ENCODE data around the gene KIR3DL3. TPM values are rescaled to one million over a fixed set of nuclear protein-coding genes. Genes with fewer than 3 reads are reported as not detected.
"Not testable (repeated sequence)": the region's sequence is repeated elsewhere in the genome, so short reads cannot be mapped to it uniquely, and the experiment has no call there.

Gene KIR3DL3
- polyA plus RNA-seq, 4 donors: not detected

GRCh38 chr19:54694648-54695047 lies 29.6 kb upstream of the KIR3DL3 start:
- DNase-seq (no peak), FAIRE-seq (no peak)
- 72 to 82% (median 75%) methylated on average over 5 of the region's 5 CpGs for WGBS, 3 donors
- H3K4me1 ChIP-seq (ENCODE audit: control insufficient read depth in 3 of 3, insufficient read depth in 2 of 3, low read depth in 1 of 3, low read length in 2 of 3): no peaks in the 10 kb centered on the region
- H3K36me3 ChIP-seq (ENCODE audit: control insufficient read depth in 3 of 3, insufficient read depth in 2 of 3, low read depth in 1 of 3, low read length in 3 of 3): no peaks in the 10 kb centered on the region
- no peak overlapping the region for H3K4me3 ChIP-seq (ENCODE audit: low read depth in 1 of 3, low read length in 3 of 3)
- H3K27me3 ChIP-seq (ENCODE audit: control insufficient read depth in 3 of 3, insufficient read depth in 3 of 3, low read length in 3 of 3): no peaks in the 10 kb centered on the region
- H3K27ac ChIP-seq (ENCODE audit: low read depth in 1 of 3, low read length in 2 of 3): no peak overlapping the region
- no peaks in the 10 kb centered on the region for H3K9me3 ChIP-seq (ENCODE audit: control insufficient read depth in 2 of 2, insufficient read depth in 1 of 2, low read depth in 1 of 2, low read length in 1 of 2)

- no peak overlapping the region for H3K4me3 ChIP-seq (ENCODE audit: low read depth in 1 of 3, low read length in 3 of 3)
- DNase-seq: no peak
- H3K27me3 ChIP-seq (ENCODE audit: control insufficient read depth in 3 of 3, insufficient read depth in 3 of 3, low read length in 3 of 3): no peaks in the 10 kb centered on the region
- H3K4me1 ChIP-seq (ENCODE audit: control insufficient read depth in 3 of 3, insufficient read depth in 2 of 3, low read depth in 1 of 3, low read length in 2 of 3): no peaks in the 10 kb centered on the region
- no peak for FAIRE-seq
- peaks cover 0 to 2% of the 10 kb centered on the region in 2 donors for H3K9me3 ChIP-seq (ENCODE audit: control insufficient read depth in 2 of 2, insufficient read depth in 1 of 2, low read depth in 1 of 2, low read length in 1 of 2)
- no peak overlapping the region for H3K27ac ChIP-seq (ENCODE audit: low read depth in 1 of 3, low read length in 2 of 3)
- H3K36me3 ChIP-seq (ENCODE audit: control insufficient read depth in 3 of 3, insufficient read depth in 2 of 3, low read depth in 1 of 3, low read length in 3 of 3): no peaks in the 10 kb centered on the region
- 53 to 69% (median 68%) methylated on average over 8 of the region's 8 CpGs for WGBS, 3 donors
Observed at GRCh38 chr19:54696117-54696548, 28.1 kb upstream of the KIR3DL3 start.

- DNase-seq: no peak
- no peak overlapping the region for H3K27ac ChIP-seq (ENCODE audit: low read depth in 1 of 3, low read length in 2 of 3)
- no peak overlapping the region for H3K4me3 ChIP-seq (ENCODE audit: low read depth in 1 of 3, low read length in 3 of 3)
- H3K36me3 ChIP-seq (ENCODE audit: control insufficient read depth in 3 of 3, insufficient read depth in 2 of 3, low read depth in 1 of 3, low read length in 3 of 3): no peaks in the 10 kb centered on the region
- WGBS, 3 donors: 22 to 29% (median 28%) methylated on average over 2 of the region's 2 CpGs
- no peaks in the 10 kb centered on the region for H3K4me1 ChIP-seq (ENCODE audit: control insufficient read depth in 3 of 3, insufficient read depth in 2 of 3, low read depth in 1 of 3, low read length in 2 of 3)
- H3K9me3 ChIP-seq (ENCODE audit: control insufficient read depth in 2 of 2, insufficient read depth in 1 of 2, low read depth in 1 of 2, low read length in 1 of 2): peaks cover 0 to 4% of the 10 kb centered on the region in 2 donors
- no peaks in the 10 kb centered on the region for H3K27me3 ChIP-seq (ENCODE audit: control insufficient read depth in 3 of 3, insufficient read depth in 3 of 3, low read length in 3 of 3)
- no peak for FAIRE-seq
Observed at GRCh38 chr19:54696766-54697165, 27.5 kb upstream of the KIR3DL3 start.

- FAIRE-seq; H3K27me3 ChIP-seq (ENCODE audit: control insufficient read depth in 3 of 3, insufficient read depth in 3 of 3, low read length in 3 of 3); H3K27ac ChIP-seq (ENCODE audit: low read depth in 1 of 3, low read length in 2 of 3); H3K4me3 ChIP-seq (ENCODE audit: low read depth in 1 of 3, low read length in 3 of 3); H3K4me1 ChIP-seq (ENCODE audit: control insufficient read depth in 3 of 3, insufficient read depth in 2 of 3, low read depth in 1 of 3, low read length in 2 of 3); H3K9me3 ChIP-seq (ENCODE audit: control insufficient read depth in 2 of 2, insufficient read depth in 1 of 2, low read depth in 1 of 2, low read length in 1 of 2); DNase-seq; H3K36me3 ChIP-seq (ENCODE audit: control insufficient read depth in 3 of 3, insufficient read depth in 2 of 3, low read depth in 1 of 3, low read length in 3 of 3): not testable (repeated sequence)
- WGBS, 3 donors: 74 to 81% (median 76%) methylated on average over 12 to 13 of the region's 13 CpGs
Observed at GRCh38 chr19:54697716-54698115, 26.5 kb upstream of the KIR3DL3 start.

- no peak overlapping the region for H3K4me3 ChIP-seq (ENCODE audit: low read depth in 1 of 3, low read length in 3 of 3)
- H3K36me3 ChIP-seq (ENCODE audit: control insufficient read depth in 3 of 3, insufficient read depth in 2 of 3, low read depth in 1 of 3, low read length in 3 of 3): no peaks in the 10 kb centered on the region
- FAIRE-seq: no peak
- peaks cover 0 to 29% of the 10 kb centered on the region in 2 donors for H3K9me3 ChIP-seq (ENCODE audit: control insufficient read depth in 2 of 2, insufficient read depth in 1 of 2, low read depth in 1 of 2, low read length in 1 of 2)
- H3K27ac ChIP-seq (ENCODE audit: low read depth in 1 of 3, low read length in 2 of 3): no peak overlapping the region
- no peaks in the 10 kb centered on the region for H3K4me1 ChIP-seq (ENCODE audit: control insufficient read depth in 3 of 3, insufficient read depth in 2 of 3, low read depth in 1 of 3, low read length in 2 of 3)
- 69 to 78% (median 75%) methylated on average over 8 of the region's 8 CpGs for WGBS, 3 donors
- no peaks in the 10 kb centered on the region for H3K27me3 ChIP-seq (ENCODE audit: control insufficient read depth in 3 of 3, insufficient read depth in 3 of 3, low read length in 3 of 3)
- no peak for DNase-seq
Observed at GRCh38 chr19:54704928-54705327, 19.3 kb upstream of the KIR3DL3 start.

GRCh38 chr19:54707962-54708361 lies 16.3 kb upstream of the KIR3DL3 start:
- Histone ChIP-seq H3K9me3 (ENCODE audit: control insufficient read depth in 2 of 2, insufficient read depth in 1 of 2, low read depth in 1 of 2, low read length in 1 of 2) (peaks cover 0 to 28% of the 10 kb centered on the region in 2 donors), H3K4me1 (ENCODE audit: control insufficient read depth in 3 of 3, insufficient read depth in 2 of 3, low read depth in 1 of 3, low read length in 2 of 3) (no peaks in the 10 kb centered on the region), H3K27ac (ENCODE audit: low read depth in 1 of 3, low read length in 2 of 3) (peak overlapping the region in 1 of 3 donors; percentile 5), H3K36me3 (ENCODE audit: control insufficient read depth in 3 of 3, insufficient read depth in 2 of 3, low read depth in 1 of 3, low read length in 3 of 3) (no peaks in the 10 kb centered on the region), H3K4me3 (ENCODE audit: low read depth in 1 of 3, low read length in 3 of 3) (peak overlapping the region in 1 of 3 donors; percentile 8), H3K27me3 (ENCODE audit: control insufficient read depth in 3 of 3, insufficient read depth in 3 of 3, low read length in 3 of 3) (no peaks in the 10 kb centered on the region)
- 45 to 56% (median 55%) methylated on average over 4 of the region's 4 CpGs for WGBS, 3 donors
- FAIRE-seq (no peak), DNase-seq (peak in 1 of 2 donors; percentile 54)

- Histone ChIP-seq H3K4me1 (ENCODE audit: control insufficient read depth in 3 of 3, insufficient read depth in 2 of 3, low read depth in 1 of 3, low read length in 2 of 3) (no peaks in the 10 kb centered on the region), H3K36me3 (ENCODE audit: control insufficient read depth in 3 of 3, insufficient read depth in 2 of 3, low read depth in 1 of 3, low read length in 3 of 3) (no peaks in the 10 kb centered on the region), H3K27ac (ENCODE audit: low read depth in 1 of 3, low read length in 2 of 3) (no peak overlapping the region), H3K27me3 (ENCODE audit: control insufficient read depth in 3 of 3, insufficient read depth in 3 of 3, low read length in 3 of 3) (no peaks in the 10 kb centered on the region), H3K4me3 (ENCODE audit: low read depth in 1 of 3, low read length in 3 of 3) (no peak overlapping the region), H3K9me3 (ENCODE audit: control insufficient read depth in 2 of 2, insufficient read depth in 1 of 2, low read depth in 1 of 2, low read length in 1 of 2) (peaks cover 0 to 29% of the 10 kb centered on the region in 2 donors)
- WGBS, 3 donors: 83 to 88% (median 84%) methylated on average over 7 of the region's 7 CpGs
- FAIRE-seq (no peak), DNase-seq (no peak)
Observed at GRCh38 chr19:54708781-54709180, 15.5 kb upstream of the KIR3DL3 start.

GRCh38 chr19:54709212-54709948 lies 14.9 kb upstream of the KIR3DL3 start:
- Histone ChIP-seq H3K27me3 (ENCODE audit: control insufficient read depth in 3 of 3, insufficient read depth in 3 of 3, low read length in 3 of 3) (no peaks in the 10 kb centered on the region), H3K27ac (ENCODE audit: low read depth in 1 of 3, low read length in 2 of 3) (no peak overlapping the region), H3K4me3 (ENCODE audit: low read depth in 1 of 3, low read length in 3 of 3) (no peak overlapping the region), H3K9me3 (ENCODE audit: control insufficient read depth in 2 of 2, insufficient read depth in 1 of 2, low read depth in 1 of 2, low read length in 1 of 2) (peaks cover 0 to 29% of the 10 kb centered on the region in 2 donors), H3K36me3 (ENCODE audit: control insufficient read depth in 3 of 3, insufficient read depth in 2 of 3, low read depth in 1 of 3, low read length in 3 of 3) (no peaks in the 10 kb centered on the region), H3K4me1 (ENCODE audit: control insufficient read depth in 3 of 3, insufficient read depth in 2 of 3, low read depth in 1 of 3, low read length in 2 of 3) (no peaks in the 10 kb centered on the region)
- no peak for FAIRE-seq
- whole genome bisulfite sequencing, 3 donors: 69 to 75% (median 74%) methylated on average over 17 to 18 of the region's 18 CpGs
- DNase-seq: no peak

- H3K4me1 ChIP-seq (ENCODE audit: control insufficient read depth in 3 of 3, insufficient read depth in 2 of 3, low read depth in 1 of 3, low read length in 2 of 3); H3K27ac ChIP-seq (ENCODE audit: low read depth in 1 of 3, low read length in 2 of 3); DNase-seq; FAIRE-seq; H3K36me3 ChIP-seq (ENCODE audit: control insufficient read depth in 3 of 3, insufficient read depth in 2 of 3, low read depth in 1 of 3, low read length in 3 of 3); H3K27me3 ChIP-seq (ENCODE audit: control insufficient read depth in 3 of 3, insufficient read depth in 3 of 3, low read length in 3 of 3): not testable (repeated sequence)
- Histone ChIP-seq H3K9me3 (ENCODE audit: control insufficient read depth in 2 of 2, insufficient read depth in 1 of 2, low read depth in 1 of 2, low read length in 1 of 2) (peaks cover 0 to 24% of the 10 kb centered on the region in 2 donors), H3K4me3 (ENCODE audit: low read depth in 1 of 3, low read length in 3 of 3) (peak overlapping the region in 1 of 3 donors; percentile 29)
- 57 to 68% (median 57%) methylated on average over 10 to 11 of the region's 13 CpGs for WGBS, 3 donors
Observed at GRCh38 chr19:54709956-54710355, 14.3 kb upstream of the KIR3DL3 start.
